Loucy (cell line): Measurements from ENCODE around the gene PRSS2.

Experiments
- H2AFZ ChIP-seq: fragments of 200-600 bp; sonication (generic); 2 replicates; pipeline ENCODE4 v1.6.0; 2016; ENCODE audit warnings: antibody characterized with exemption, mild to moderate bottlenecking, low read length, moderate library complexity
- H3F3A ChIP-seq: fragments of 200-600 bp; 2 replicates; pipeline ENCODE4 v1.6.0; 2016; ENCODE audit warnings: antibody characterized with exemption, low read depth, mild to moderate bottlenecking
- H3K27me3 ChIP-seq: fragments of 200-600 bp; sonication (generic); 2 replicates; pipeline ENCODE4 v1.6.1; 2014; ENCODE audit warnings: low read length, mild to moderate bottlenecking; ENCODE audit not compliant: insufficient read depth, poor library complexity, severe bottlenecking
- H3K36me3 ChIP-seq: fragments of 200-600 bp; sonication (generic); 2 replicates; pipeline ENCODE4 v1.6.1; 2016; ENCODE audit warnings: low read length; ENCODE audit not compliant: insufficient read depth
- H3K4me1 ChIP-seq: fragments of 200-600 bp; sonication (generic); 2 replicates; pipeline ENCODE4 v1.5.1; 2014; ENCODE audit warnings: low read length, mild to moderate bottlenecking; ENCODE audit not compliant: insufficient read depth, poor library complexity, severe bottlenecking
- H3K4me2 ChIP-seq: fragments of 200-600 bp; sonication (generic); 2 replicates; pipeline ENCODE4 v1.6.0; 2014; ENCODE audit warnings: antibody characterized with exemption, low read length, low read depth, mild to moderate bottlenecking; ENCODE audit not compliant: poor library complexity, severe bottlenecking
- H3K4me3 ChIP-seq: fragments of 200-600 bp; sonication (generic); 2 replicates; pipeline ENCODE4 v1.5.1; 2014; ENCODE audit warnings: low read length, mild to moderate bottlenecking, mixed read lengths; ENCODE audit not compliant: poor library complexity, severe bottlenecking
- H3K79me2 ChIP-seq: fragments of 200-600 bp; sonication (generic); 2 replicates; pipeline ENCODE4 v1.6.1; 2014; ENCODE audit warnings: low read length; ENCODE audit not compliant: insufficient read depth
- H3K9ac ChIP-seq: fragments of 200-600 bp; sonication (generic); 2 replicates; pipeline ENCODE4 v1.6.0; 2014; ENCODE audit warnings: mild to moderate bottlenecking, low read depth, low read length, moderate library complexity; ENCODE audit not compliant: poor library complexity, severe bottlenecking
- H3K9me2 ChIP-seq: fragments of 200-600 bp; sonication (generic); replicated peaks from 2 replicates; pipeline ENCODE4 v1.6.1; 2016; ENCODE audit warnings: low read depth, low read length, mixed read lengths
- H3K9me3 ChIP-seq: fragments of 200-600 bp; sonication (generic); 2 replicates; pipeline ENCODE4 v1.6.1; 2014; ENCODE audit warnings: mild to moderate bottlenecking, antibody characterized with exemption, low read length, low read depth; ENCODE audit not compliant: insufficient read depth
- H4K20me1 ChIP-seq: fragments of 200-600 bp; sonication (generic); 2 replicates; pipeline ENCODE4 v1.6.0; 2014; ENCODE audit warnings: antibody characterized with exemption, low read length, mild to moderate bottlenecking; ENCODE audit not compliant: insufficient read depth, poor library complexity, severe bottlenecking
- CTCF ChIP-seq: fragments of 200-600 bp; sonication (generic); conservative IDR thresholded peaks from 2 replicates; pipeline ENCODE4 v1.5.1; 2014; ENCODE audit warnings: mild to moderate bottlenecking, antibody characterized with exemption, low read length
- EZH2phosphoT487 ChIP-seq: fragments of 200-600 bp; IDR thresholded peaks from 2 replicates; pipeline ENCODE4 v1.6.1; 2018; ENCODE audit warnings: antibody characterized with exemption, mild to moderate bottlenecking, moderate library complexity, borderline replicate concordance

PRSS2 gene

GRCh38 chr7:142800088-142800487 lies 29.3 kb downstream of the PRSS2 start:
- peak overlapping the region; percentile 100 for H3K9ac ChIP-seq
- H3F3A ChIP-seq: peaks cover 38% of the 10 kb centered on the region
- H2AFZ ChIP-seq: no peak overlapping the region
- H3K9me2 ChIP-seq: no peaks in the 10 kb centered on the region
- no peak for TF ChIP-seq EZH2phosphoT487
- TF ChIP-seq CTCF: no peak
- H3K9me3 ChIP-seq: no peaks in the 10 kb centered on the region
- peak overlapping the region; percentile 100 for H3K4me2 ChIP-seq
- peaks cover 75% of the 10 kb centered on the region for H3K36me3 ChIP-seq
- peaks cover 35% of the 10 kb centered on the region for H3K27me3 ChIP-seq
- peaks cover 4% of the 10 kb centered on the region for H4K20me1 ChIP-seq
- peaks cover 84% of the 10 kb centered on the region for H3K79me2 ChIP-seq
- peaks cover 58% of the 10 kb centered on the region for H3K4me1 ChIP-seq
- peak overlapping the region; percentile 93 for H3K4me3 ChIP-seq

- Histone ChIP-seq H3K4me3 (peak overlapping the region; percentile 93), H3K36me3 (peaks cover 75% of the 10 kb centered on the region), H3K27me3 (peaks cover 35% of the 10 kb centered on the region), H3K4me2 (peak overlapping the region; percentile 100), H3K79me2 (peaks cover 90% of the 10 kb centered on the region), H3F3A (peaks cover 38% of the 10 kb centered on the region), H2AFZ (no peak overlapping the region), H3K9me2 (no peaks in the 10 kb centered on the region), H3K9me3 (no peaks in the 10 kb centered on the region), H4K20me1 (peaks cover 4% of the 10 kb centered on the region), H3K4me1 (peaks cover 65% of the 10 kb centered on the region), H3K9ac (peak overlapping the region; percentile 100)
- TF ChIP-seq EZH2phosphoT487: no peak
- TF ChIP-seq CTCF: no peak
These were observed 30.0 kb downstream of the PRSS2 start for GRCh38 chr7:142800699-142801260.

- Histone ChIP-seq H3K4me1 (peaks cover 75% of the 10 kb centered on the region), H3F3A (peaks cover 41% of the 10 kb centered on the region), H3K4me3 (peak overlapping the region; percentile 93), H3K9me3 (no peaks in the 10 kb centered on the region), H4K20me1 (peaks cover 4% of the 10 kb centered on the region), H2AFZ (no peak overlapping the region), H3K27me3 (peaks cover 29% of the 10 kb centered on the region), H3K36me3 (peaks cover 70% of the 10 kb centered on the region), H3K4me2 (peak overlapping the region; percentile 100), H3K9me2 (no peaks in the 10 kb centered on the region), H3K9ac (peak overlapping the region; percentile 100), H3K79me2 (peaks cover 94% of the 10 kb centered on the region)
- no peak for TF ChIP-seq EZH2phosphoT487
- no peak for TF ChIP-seq CTCF
These were observed 31.0 kb downstream of the PRSS2 start for GRCh38 chr7:142801601-142802295.
